GM18951 (cell line): Measurements from ENCODE around the gene RFX2.
"Not testable (repeated sequence)": the region's sequence is repeated elsewhere in the genome, so short reads cannot be mapped to it uniquely, and the experiment has no call there.

Experiments used
- POLR2A ChIP-seq: IDR thresholded peaks from 4 replicates; pipeline ENCODE4 v1.6.1; 2011; ENCODE audit warnings: mild to moderate bottlenecking; ENCODE audit not compliant: insufficient read length, insufficient read depth; ENCODE audit errors: extremely low read depth
- in situ Hi-C: fragments of 300-500 bp; cut with MboI; formaldehyde crosslinking; loops from one replicate; pipeline ENCODE4 v1.12.0; 2022; ENCODE audit warnings: low sequenced_read_pairs, mixed read lengths, inconsistent platforms; ENCODE audit not compliant: unreplicated experiment

The RFX2 gene

DNA sequence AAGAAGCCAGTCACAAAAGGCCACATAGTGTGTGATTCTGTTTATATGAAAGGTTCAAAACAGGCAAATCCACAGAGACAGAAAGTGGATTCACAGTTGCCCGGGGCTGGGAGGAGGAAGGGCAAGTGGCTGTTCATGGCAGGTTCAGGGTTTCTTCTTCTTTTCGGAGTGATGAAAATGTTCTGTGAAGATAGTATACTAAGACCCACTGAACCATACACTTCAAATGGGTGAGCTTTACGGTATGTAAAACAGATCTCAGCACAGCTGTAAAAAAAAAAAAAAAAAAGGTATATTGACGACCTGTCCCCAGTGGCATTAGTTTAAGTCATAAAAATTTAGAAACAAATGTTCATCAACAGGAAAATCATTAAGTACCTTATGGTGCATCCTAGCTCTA, 32.2 kb downstream of the RFX2 start:
- TF ChIP-seq POLR2A, result no peak
- in situ Hi-C loops, result no loop called here

DNA sequence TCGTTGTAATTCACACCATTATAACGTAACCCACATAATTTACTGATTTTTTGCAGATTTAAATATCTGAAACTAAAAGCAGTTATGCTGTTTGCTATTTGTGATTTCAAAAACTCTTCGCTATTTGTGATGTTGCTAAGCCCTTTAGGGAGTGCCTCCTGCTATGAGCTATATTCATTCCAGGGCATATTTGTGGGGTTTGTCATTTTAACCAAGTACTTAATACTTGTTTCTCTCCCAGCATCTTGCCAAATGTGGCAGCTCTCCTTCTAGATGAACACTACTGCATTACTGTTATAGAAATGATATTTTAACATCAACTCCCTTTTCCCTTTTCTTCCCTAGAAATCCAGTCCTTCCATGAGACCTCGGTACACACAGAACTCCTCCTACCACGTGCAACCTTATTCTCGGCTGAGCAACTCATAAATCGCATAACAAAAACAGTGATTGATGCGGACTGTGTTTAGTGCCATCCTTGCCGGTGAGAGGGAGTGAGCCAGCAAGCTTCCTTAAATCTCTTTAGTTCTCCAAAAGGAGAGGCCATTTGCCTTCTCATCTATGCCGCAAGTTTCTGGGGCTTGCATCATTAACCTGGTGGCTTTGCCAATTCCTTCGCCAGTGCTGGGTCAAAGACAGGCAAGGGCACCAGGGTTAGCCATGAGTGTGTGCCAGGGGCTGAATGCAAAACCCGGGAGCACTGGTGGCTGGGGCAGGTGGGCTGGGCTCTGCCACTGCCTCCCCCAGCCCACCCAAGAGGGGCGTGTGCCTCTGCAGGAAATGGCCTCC, 33.4 kb downstream of the RFX2 start:
- no peak for TF ChIP-seq POLR2A
- in situ Hi-C loops, result no loop called here

DNA sequence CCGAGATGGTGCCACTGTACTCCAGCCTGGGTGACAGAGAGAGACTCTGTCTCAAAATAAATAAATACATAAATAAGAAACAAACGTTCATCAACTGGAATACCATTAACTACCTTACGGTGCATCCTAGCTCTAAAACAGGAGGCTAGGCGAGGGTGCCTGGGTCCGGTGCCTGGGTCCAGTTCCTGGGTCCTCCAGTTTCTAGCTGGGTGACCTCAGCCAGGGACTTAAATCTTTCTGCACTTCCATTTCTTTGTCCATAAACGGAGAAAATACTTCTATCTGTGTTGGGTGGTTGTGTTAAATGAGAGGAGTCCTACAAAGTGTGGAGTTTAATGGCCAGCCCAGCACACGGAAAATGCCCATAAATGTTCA, 34.0 kb downstream of the RFX2 start:
- in situ Hi-C loops, result no loop called here
- no peak for TF ChIP-seq POLR2A

DNA sequence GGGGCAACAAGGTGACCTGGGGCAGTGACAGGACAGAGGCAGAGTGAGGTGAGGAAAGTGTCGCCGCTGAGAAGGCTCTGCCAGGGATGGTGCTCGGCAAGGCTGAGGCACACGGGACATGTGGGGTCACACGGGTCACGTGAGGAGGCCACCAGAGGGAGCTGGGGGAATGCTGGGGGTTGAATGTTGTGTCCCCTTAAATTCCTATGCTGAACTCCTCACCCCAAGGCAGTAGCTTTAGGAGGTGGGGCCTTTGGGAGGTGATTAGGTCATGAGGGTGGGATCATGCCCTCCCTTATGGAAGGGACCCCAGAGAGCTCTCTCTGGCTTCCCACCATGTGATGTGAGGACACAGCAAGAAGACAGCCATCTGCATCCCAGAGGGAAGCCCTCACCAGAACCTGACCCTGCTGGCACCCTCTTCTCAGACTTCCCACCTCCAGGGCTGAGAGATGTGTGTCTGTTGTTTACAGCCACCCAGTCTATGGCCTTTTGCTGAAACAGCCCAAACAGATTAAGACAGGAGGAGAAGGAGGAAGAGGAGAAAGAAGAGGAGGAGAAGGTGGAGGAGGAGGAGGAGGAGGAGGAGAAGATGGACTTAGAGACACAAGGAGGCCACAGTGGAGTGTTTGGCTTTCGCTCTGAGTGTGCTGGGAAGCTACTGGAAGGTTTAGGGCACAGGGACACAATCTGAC, 35.4 kb downstream of the RFX2 start:
- in situ Hi-C loops, result no loop called here
- no peak for TF ChIP-seq POLR2A

DNA sequence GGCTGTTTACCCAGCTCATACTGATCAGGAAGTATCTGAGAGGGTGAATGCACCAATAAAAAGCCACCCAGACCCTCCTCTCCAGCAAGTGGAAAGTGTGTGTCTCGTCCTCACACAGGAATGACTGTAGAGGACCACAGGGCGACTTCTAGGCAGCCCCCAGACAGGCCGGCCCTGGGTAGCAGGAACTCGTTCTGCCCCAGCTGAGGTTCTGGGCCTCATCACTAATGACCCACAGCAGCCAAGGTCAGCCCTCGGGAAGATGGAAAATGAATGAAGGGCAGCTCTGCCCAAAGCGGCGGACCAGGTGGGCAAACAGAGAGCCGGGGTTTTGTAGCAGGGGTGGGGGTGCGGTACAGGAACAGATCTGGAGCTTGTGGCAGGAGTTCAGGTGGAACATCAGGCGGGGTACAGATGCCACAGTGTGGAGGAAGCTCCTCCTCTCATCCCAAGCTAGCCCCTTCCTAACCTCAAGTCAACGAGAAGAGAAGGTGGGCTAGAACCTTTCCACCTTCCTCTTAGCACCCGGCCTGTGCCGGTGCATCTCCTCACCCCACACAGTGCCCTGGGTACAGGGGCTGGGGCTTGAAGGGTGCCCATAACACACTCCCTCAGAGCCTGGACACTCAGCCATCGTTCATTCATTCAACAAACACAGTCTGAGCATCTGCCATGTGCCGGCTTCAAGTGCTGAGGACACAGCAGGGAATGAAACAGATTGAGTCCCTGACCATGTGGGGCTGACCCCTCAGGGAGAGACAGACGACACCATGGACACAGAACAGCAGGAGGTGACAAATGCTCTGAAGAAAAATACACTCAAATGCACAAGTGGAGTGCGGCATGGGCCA, 36.2 kb downstream of the RFX2 start:
- TF ChIP-seq POLR2A, result no peak
- in situ Hi-C loops, result no loop called here

DNA sequence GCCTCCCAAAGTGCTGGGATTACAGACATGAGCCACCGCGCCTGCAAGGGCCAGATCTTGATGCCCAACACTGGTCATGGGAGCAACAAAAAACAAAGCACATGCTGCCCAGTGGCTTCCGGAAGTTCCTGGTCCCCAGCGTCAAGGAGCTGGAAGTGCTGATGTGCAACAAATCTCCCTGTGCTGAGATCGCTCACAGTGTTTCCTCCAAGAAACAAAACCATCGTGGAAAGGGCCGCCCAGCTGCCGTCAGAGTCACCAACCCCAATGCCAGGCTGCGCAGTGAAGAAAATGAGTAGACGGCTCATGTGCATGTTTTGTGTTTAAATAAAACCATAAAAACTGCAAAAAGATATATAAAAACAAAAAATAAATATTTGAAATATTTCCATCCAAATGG, 37.1 kb downstream of the RFX2 start:
- in situ Hi-C loops, result not testable (repeated sequence)

DNA sequence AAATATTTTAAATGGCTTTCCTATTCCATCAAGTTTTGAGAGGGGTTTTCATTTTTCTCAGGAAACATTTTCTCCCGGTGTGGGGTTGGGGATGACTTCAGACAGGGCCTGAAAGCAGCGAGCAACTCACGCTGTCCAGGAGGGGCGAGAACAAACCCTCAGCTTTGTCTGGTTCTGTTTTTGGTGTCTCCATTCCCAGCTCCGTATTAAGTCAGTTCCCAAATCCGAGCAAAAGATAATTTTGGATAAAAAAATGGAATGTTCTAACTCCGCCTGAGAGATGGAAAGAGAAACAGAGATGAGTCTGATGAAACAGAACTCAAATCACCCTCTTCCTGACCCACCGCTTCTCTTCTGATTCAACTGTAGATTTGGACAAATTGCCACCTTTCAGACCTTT, 38.4 kb downstream of the RFX2 start:
- no peak for TF ChIP-seq POLR2A
- in situ Hi-C loops, result no loop called here

DNA sequence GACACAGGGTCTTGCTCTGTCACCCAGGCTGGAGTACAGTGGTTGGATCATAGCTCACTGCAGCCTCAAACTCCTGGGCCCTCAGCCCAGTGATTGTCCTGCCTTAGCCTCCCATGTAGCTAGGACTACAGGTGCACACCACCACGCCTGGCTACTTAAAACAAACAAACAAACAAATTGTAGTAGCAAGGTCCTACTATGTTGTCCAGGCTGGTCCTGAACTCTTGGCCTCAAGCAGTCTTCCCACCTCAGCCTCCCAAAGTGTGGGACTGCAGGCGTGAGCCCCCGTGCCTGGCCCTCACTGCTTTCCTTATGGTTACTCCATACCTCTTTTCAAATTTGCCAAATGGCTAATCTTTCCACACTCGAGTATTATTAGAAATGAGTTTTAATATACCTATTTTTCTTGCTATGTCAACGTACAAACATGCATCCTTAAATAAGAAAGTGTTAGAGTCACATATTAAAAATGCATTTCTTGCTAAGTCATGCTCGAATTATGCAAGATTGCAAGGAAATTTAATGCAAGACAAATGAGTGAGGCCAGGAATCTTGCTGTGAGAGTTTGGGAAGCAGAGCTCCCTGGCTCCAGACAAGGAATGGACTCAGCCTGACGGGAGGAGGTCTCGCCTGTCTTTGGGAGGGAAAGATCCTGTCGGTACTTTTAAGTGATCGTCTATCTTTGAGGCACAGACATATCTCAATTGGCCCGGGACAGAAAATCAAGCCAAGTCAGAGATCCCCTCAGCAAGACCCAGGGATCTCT, 39.4 kb downstream of the RFX2 start:
- TF ChIP-seq POLR2A, result no peak
- in situ Hi-C loops, result no loop called here

DNA sequence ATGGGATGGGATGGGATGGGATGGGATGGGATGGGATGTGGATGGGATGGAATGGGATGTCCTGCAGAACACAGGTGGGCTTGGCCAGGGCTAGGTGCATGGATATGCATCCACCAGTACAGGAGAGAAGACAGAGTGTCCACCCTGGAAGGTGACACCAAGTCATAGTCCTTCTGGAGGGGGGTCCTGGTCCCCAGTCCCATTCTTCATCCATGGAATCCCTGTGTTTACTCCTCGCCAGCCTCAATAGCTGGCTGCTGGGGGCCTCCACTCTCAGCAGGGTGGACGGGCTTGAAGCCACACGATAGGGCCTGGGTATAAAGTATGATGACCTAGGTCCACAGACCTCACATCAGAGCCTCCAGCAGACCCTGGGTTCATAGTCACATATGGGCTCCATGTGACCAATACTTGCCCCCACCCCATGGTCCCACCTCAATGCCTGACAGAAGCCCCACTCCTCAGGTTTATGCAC, 40.1 kb downstream of the RFX2 start:
- in situ Hi-C loops, result no loop called here
- no peak for TF ChIP-seq POLR2A

DNA sequence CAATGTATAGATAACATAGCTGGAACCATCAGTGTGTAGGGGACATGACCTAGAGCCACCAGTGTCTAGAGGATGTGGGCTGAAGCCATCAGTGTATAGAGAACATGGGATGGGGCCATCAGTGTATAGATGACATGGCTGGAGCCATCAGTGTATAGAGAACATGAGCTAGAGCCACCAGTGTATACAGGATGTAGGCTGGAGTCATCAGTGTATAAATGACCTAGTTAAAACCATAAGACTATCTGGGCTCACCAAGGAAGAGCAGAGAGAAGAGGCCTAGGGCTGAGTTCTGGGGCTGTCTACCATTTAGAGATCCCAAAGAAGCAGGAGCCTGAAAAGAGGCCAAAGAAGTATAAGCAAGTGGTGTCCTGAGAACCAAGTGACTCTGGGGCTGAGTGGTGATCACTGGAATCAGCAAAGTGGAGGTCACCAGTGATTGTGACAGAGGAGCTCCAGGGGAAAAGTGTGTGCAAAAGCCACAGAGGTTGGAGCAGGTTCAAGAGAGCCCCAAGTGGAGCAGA, 41.0 kb downstream of the RFX2 start:
- in situ Hi-C loops, result no loop called here

DNA sequence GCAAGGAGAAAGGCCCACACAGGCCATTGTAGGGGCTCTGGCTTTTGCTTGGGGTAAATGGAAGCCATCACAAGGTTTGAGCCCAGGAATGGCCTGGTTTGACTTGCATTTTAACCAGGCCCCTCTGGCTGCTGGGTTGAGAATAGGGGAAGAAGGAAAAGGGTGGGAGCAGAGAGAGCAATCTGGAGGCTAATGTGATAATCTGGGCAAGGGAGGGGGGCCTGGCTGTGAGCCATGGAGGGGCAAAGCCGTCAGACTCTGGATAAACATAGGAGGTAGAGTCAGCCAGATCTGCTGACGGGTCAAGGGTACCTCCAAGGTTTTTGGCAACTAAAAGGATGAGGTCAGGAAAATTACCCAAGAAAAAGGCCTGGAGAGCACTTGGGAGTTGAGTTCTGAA, 41.6 kb downstream of the RFX2 start:
- no peak for TF ChIP-seq POLR2A
- in situ Hi-C loops, result no loop called here

More for the DNA sequence above, 41.0 kb downstream of the RFX2 start:
- TF ChIP-seq POLR2A, result no peak

DNA sequence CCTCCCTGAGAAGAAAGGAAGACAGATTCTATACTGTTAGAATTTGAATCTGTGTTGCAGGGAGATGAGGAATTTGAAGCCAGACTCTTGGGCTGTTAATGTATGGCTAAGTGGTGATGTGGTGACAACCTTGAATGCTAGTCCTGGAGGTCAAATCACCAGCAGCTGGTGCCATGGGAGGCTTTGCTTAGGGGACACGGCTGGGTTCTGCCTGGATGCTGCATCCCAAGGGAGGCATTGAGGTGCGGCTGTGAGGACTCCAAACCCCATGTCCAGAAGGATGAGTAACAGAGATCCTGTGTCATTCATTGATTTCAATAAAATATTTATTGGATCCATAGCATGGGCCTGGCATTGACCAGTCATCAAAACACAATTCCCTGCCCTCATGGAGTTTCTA, 42.3 kb downstream of the RFX2 start:
- no peak for TF ChIP-seq POLR2A
- in situ Hi-C loops, result no loop called here
